Neural crest cell (in vitro differentiated cells): ENCODE data around the gene ZNF423. TPM values are rescaled to one million over a fixed set of nuclear protein-coding genes. Genes with fewer than 3 reads are reported as not detected.
A peak's percentile ranks its signal among the peaks of the same experiment; 100 is the strongest.

Experiments used
- DNase-seq: peaks from one replicate; pipeline ENCODE4 v3.0.0; 2021; ENCODE audit warnings: low read depth, mixed read lengths, low spot score
- H3K27ac Mint-ChIP-seq: one replicate; pipeline ENCODE4 v1.8.0; 2021; ENCODE audit warnings: mild to moderate bottlenecking, mixed read lengths; ENCODE audit not compliant: unreplicated experiment
- H3K27me3 Mint-ChIP-seq: 2 replicates; pipeline ENCODE4 v1.8.0; 2021; ENCODE audit warnings: low read depth, mild to moderate bottlenecking, mixed read lengths
- H3K36me3 Mint-ChIP-seq: 2 replicates; pipeline ENCODE4 v1.8.0; 2021; ENCODE audit warnings: low read depth, mild to moderate bottlenecking, mixed read lengths
- H3K4me1 Mint-ChIP-seq: 2 replicates; pipeline ENCODE4 v1.8.0; 2021; ENCODE audit warnings: mixed read lengths
- H3K4me3 Mint-ChIP-seq: one replicate; pipeline ENCODE4 v1.8.0; 2021; ENCODE audit warnings: mild to moderate bottlenecking, mixed read lengths
- H3K9me3 Mint-ChIP-seq: 2 replicates; pipeline ENCODE4 v1.8.0; 2021; ENCODE audit warnings: mixed read lengths
- total RNA-seq: library from RNA; stranded (reverse); gene quantifications from 2 replicates; pipeline ENCODE4 v1.2.1, GENCODE V29; 2021
- TF ChIP-seq, protein P1 (sequence below): fragments of 200-600 bp; sonication (generic); conservative IDR thresholded peaks from 2 replicates; pipeline ENCODE4 v1.5.0; 2021; ENCODE audit warnings: antibody characterized with exemption, mild to moderate bottlenecking

Gene ZNF423
- total RNA-seq, 1 donor from 2014 or later, result 55.4 TPM

DNA sequence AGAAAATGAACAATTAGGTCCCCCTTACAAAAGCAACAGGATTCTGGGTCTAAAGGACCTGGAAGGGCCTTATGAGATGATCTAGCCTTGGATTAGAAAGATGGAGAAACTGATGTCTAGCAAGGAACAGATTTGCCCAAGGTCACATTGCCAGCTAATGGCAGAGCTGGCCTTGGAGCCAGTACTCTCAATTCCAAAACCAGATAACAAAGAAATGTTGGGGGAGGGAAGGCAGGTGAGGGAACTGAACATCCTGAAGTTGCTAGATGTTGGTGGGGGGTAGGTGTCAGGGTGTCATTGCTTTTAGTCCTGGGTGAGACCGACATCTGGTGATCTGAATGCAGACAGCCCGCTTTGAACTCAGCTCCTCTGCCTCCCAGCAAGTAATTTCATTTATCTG lies 11.3 kb upstream of the ZNF423 start:
- H3K27me3 Mint-ChIP-seq, result peaks cover under 1% of the 10 kb centered on the region

DNA sequence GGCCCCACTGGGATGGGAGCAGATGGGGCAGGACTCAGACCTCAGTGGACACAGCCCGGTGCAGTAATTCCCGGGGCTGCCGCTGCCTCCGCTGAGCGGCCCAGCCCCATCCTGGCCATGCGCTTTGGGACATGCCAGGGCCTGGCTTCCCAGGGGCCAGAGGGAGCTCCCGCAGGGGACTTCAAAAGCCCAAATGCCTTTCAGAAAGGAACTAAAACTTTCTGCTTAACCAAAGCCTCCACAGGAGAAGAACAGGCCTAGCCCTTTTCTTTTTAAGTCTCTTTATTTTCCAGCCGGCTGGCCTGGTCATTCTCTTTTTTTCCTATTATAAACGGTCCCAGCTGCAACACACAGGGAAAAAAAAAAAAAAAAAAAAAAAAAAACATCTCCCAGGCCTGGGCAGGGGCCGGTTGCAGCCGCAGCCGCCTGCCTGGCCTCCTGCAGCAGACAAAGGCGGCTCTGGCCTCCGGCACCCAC lies 10.7 kb upstream of the ZNF423 start:
- DNase-seq, result peak; percentile 45
- Mint-ChIP-seq H3K4me1 (peaks cover 34% of the 10 kb centered on the region), H3K4me3 (peak overlapping the region; percentile 56), H3K36me3 (no peaks in the 10 kb centered on the region), H3K27ac (peak overlapping the region; percentile 84), H3K9me3 (no peaks in the 10 kb centered on the region), H3K27me3 (peaks cover 4% of the 10 kb centered on the region)
- TF ChIP-seq, protein P1, sequence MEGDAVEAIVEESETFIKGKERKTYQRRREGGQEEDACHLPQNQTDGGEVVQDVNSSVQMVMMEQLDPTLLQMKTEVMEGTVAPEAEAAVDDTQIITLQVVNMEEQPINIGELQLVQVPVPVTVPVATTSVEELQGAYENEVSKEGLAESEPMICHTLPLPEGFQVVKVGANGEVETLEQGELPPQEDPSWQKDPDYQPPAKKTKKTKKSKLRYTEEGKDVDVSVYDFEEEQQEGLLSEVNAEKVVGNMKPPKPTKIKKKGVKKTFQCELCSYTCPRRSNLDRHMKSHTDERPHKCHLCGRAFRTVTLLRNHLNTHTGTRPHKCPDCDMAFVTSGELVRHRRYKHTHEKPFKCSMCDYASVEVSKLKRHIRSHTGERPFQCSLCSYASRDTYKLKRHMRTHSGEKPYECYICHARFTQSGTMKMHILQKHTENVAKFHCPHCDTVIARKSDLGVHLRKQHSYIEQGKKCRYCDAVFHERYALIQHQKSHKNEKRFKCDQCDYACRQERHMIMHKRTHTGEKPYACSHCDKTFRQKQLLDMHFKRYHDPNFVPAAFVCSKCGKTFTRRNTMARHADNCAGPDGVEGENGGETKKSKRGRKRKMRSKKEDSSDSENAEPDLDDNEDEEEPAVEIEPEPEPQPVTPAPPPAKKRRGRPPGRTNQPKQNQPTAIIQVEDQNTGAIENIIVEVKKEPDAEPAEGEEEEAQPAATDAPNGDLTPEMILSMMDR, result no peak

More for the DNA sequence above, 11.3 kb upstream of the ZNF423 start:
- TF ChIP-seq, protein P1, result no peak
- Mint-ChIP-seq H3K36me3 (no peaks in the 10 kb centered on the region), H3K4me1 (peaks cover 34% of the 10 kb centered on the region), H3K27ac (no peak overlapping the region), H3K4me3 (peak overlapping the region; percentile 23), H3K9me3 (no peaks in the 10 kb centered on the region)
- DNase-seq, result no peak

DNA sequence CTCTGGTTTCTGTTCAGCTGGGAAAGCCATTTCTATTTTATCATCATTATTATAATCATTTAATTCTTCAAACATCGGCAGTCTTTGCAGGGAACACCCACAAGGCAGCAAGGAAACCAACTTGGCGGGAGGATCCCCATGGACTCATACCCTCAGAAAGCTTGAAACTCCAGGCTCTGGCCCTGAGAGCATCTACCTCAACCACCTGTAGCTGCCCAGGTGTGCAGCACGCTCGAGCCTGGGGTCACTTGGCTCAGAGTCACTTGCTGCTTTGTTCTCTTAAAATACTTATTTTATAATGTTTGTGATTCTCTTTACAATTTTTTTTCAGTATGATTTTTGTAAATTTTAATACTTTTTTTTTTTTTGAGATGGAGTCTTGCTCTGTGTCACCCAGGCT lies 6.8 kb upstream of the ZNF423 start:
- no peaks in the 10 kb centered on the region for H3K36me3 Mint-ChIP-seq
- no peak overlapping the region for H3K27ac Mint-ChIP-seq
- H3K4me1 Mint-ChIP-seq, result peaks cover 28% of the 10 kb centered on the region
- TF ChIP-seq, protein P1, result no peak
- no peak overlapping the region for H3K4me3 Mint-ChIP-seq
- no peaks in the 10 kb centered on the region for H3K9me3 Mint-ChIP-seq
- no peak for DNase-seq
- peaks cover 27% of the 10 kb centered on the region for H3K27me3 Mint-ChIP-seq

DNA sequence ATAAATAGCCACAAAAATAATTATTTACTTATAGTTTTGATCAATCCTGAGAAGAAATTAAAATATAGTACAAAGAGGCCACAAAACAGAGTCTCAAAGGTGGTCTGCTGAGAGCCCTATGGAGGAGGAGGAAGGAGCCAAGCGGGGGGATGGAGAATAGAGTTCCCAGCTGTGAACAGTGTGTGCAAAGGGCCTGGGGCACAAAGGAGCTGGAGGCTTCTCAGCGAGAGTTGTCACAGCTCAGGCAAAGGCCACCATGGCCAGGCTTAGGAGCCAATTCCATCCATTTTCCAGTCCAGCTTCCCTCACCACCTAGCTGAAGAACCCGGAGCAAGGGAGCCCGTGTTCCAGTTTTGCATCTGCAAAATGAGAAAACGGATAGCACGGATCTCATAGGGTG lies 5.4 kb upstream of the ZNF423 start:
- H3K4me3 Mint-ChIP-seq, result peak overlapping the region; percentile 54
- H3K27ac Mint-ChIP-seq, result no peak overlapping the region
- DNase-seq, result no peak
- H3K4me1 Mint-ChIP-seq, result peaks cover 21% of the 10 kb centered on the region
- no peaks in the 10 kb centered on the region for H3K36me3 Mint-ChIP-seq
- H3K9me3 Mint-ChIP-seq, result no peaks in the 10 kb centered on the region
- TF ChIP-seq, protein P1, result no peak
- H3K27me3 Mint-ChIP-seq, result peaks cover 33% of the 10 kb centered on the region

DNA sequence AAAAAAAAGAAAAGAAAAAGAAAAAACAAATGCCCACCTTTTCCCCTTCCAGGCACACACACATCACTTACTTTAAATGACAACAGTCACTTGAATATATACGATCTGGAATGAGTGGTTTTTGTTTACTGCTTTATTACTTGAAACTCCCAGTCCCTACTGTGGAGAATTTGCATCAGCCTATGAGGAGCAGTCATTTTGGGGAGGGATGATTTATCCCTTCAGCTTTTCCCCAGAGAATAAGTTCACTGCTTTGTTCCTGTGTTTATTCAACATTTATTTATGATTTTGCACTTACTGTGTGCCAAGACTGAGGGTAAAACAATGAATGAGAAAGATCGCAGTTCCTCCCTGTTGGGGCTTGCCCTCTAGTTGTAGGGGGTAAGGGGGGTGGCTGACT lies 4.7 kb upstream of the ZNF423 start:
- H3K27ac Mint-ChIP-seq, result no peak overlapping the region
- H3K9me3 Mint-ChIP-seq, result no peaks in the 10 kb centered on the region
- peaks cover 19% of the 10 kb centered on the region for H3K4me1 Mint-ChIP-seq
- H3K4me3 Mint-ChIP-seq, result peak overlapping the region; percentile 17
- DNase-seq, result no peak
- H3K27me3 Mint-ChIP-seq, result peaks cover 33% of the 10 kb centered on the region
- TF ChIP-seq, protein P1, result no peak
- H3K36me3 Mint-ChIP-seq, result no peaks in the 10 kb centered on the region
